B cell (primary cell): ENCODE results near the gene SEC62. TPM values are rescaled to one million over a fixed set of nuclear protein-coding genes. Genes with fewer than 3 reads are reported as not detected.

Experiments
- ATAC-seq: fragments of 200-7000 bp; cut with Tn5 transposase; one replicate; pipeline ENCODE4 v1.10.0; 2021; ENCODE audit warnings: low read depth, mild to moderate bottlenecking, moderate number of reproducible peaks, moderate library complexity
- CTCF ChIA-PET: fragments of 350-600 bp; sonication (Branson Sonifier 250); formaldehyde crosslinking; loops from one replicate; lab custom pipeline; 2021; ENCODE audit warnings: antibody characterized with exemption, inconsistent platforms; lab: Charles Lee
- POLR2A ChIA-PET: fragments of 350-600 bp; sonication (Branson Sonifier 250); formaldehyde crosslinking; loops from one replicate; lab custom pipeline; 2021; ENCODE audit warnings: antibody characterized with exemption; lab: Charles Lee
- DNase-seq: peaks from one replicate; pipeline ENCODE4 v3.0.0; 2013
- H2AFZ ChIP-seq: 2 replicates; pipeline ENCODE4 v1.6.1; 2012; ENCODE audit warnings: mild to moderate bottlenecking, low read depth, low read length; ENCODE audit not compliant: insufficient read depth, poor library complexity, severe bottlenecking
- H3K27ac ChIP-seq, 2 donors: 1 replicate in 1 of 2; 2 replicates in 1 of 2; pipeline ENCODE4 v1.5.1; 2012 to 2013; ENCODE audit warnings: low read length in 2 of 2, mild to moderate bottlenecking in 2 of 2, moderate library complexity in 1 of 2
- H3K27me3 ChIP-seq, 4 experiments: fragments of 200-600 bp in 1 of 4; sonication (generic) in 1 of 4; replicated peaks in 1 of 4; 1 replicate in 2 of 4; 2 replicates in 2 of 4; pipeline versions ENCODE4 v1.6.1 to v1.7.0; 2013 to 2016; ENCODE audit warnings: low read length in 3 of 4, mild to moderate bottlenecking in 2 of 4, mixed read lengths in 1 of 4, moderate library complexity in 1 of 4; ENCODE audit not compliant: insufficient read depth in 4 of 4, control insufficient read depth in 3 of 4; ENCODE audit errors: control extremely low read depth in 1 of 4
- H3K36me3 ChIP-seq, 2 experiments: replicated peaks in 1 of 2; 1 replicate in 1 of 2; 2 replicates in 1 of 2; pipeline versions ENCODE4 v1.6.1 to v1.7.1; 2013; ENCODE audit warnings: low read length in 1 of 2; ENCODE audit not compliant: insufficient read depth in 2 of 2, control insufficient read depth in 1 of 2; ENCODE audit errors: control extremely low read depth in 1 of 2, extremely low read depth in 1 of 2
- H3K4me1 ChIP-seq, 2 donors: fragments of 200-600 bp in 1 of 2; sonication (generic) in 1 of 2; 1 replicate in 1 of 2; 2 replicates in 1 of 2; pipeline versions ENCODE4 v1.5.1 to v1.6.1; 2013 to 2017; ENCODE audit warnings: low read length in 2 of 2; ENCODE audit not compliant: control insufficient read depth in 2 of 2, insufficient read depth in 2 of 2
- H3K4me2 ChIP-seq: replicated peaks from 2 replicates; pipeline ENCODE3; 2012; ENCODE audit warnings: mild to moderate bottlenecking, low read depth, low read length; ENCODE audit not compliant: poor library complexity, severe bottlenecking
- H3K4me3 ChIP-seq, 5 experiments: fragments of 200-600 bp in 1 of 5; sonication (generic) in 1 of 5; 1 replicate in 3 of 5; 2 replicates in 2 of 5; pipeline versions ENCODE4 v1.5.1 to v1.7.0; 2011 to 2016; ENCODE audit warnings: low read length in 4 of 5, mild to moderate bottlenecking in 4 of 5, low read depth in 2 of 5, control low read depth in 1 of 5, moderate library complexity in 1 of 5; ENCODE audit not compliant: insufficient read depth in 1 of 5; ENCODE audit errors: control extremely low read depth in 1 of 5, extremely low read depth in 1 of 5
- H3K79me2 ChIP-seq: fragments of 200-600 bp; sonication (generic); one replicate; pipeline ENCODE4 v1.6.0; 2016; ENCODE audit warnings: low read length; ENCODE audit not compliant: control insufficient read depth, insufficient read depth
- H3K9ac ChIP-seq: fragments of 200-600 bp; sonication (generic); 2 replicates; pipeline ENCODE4 v1.6.1; 2017; ENCODE audit warnings: mild to moderate bottlenecking, low read length, moderate library complexity
- H3K9me3 ChIP-seq, 3 donors: one replicate each; pipeline versions ENCODE4 v1.6.1 to v1.7.1; 2013; ENCODE audit warnings: low read length in 2 of 3; ENCODE audit not compliant: control insufficient read depth in 2 of 3, insufficient read depth in 1 of 3; ENCODE audit errors: control extremely low read depth in 1 of 3
- H4K20me1 ChIP-seq: 2 replicates; pipeline ENCODE4 v1.6.0; 2012; ENCODE audit warnings: mild to moderate bottlenecking, low read length; ENCODE audit not compliant: insufficient read depth, control insufficient read depth, poor library complexity, severe bottlenecking
- H3K27ac Mint-ChIP-seq: one replicate; pipeline ENCODE4 v1.8.0; 2021; ENCODE audit warnings: mixed read lengths
- H3K27me3 Mint-ChIP-seq: one replicate; pipeline ENCODE4 v1.8.0; 2021; ENCODE audit warnings: mixed read lengths
- H3K4me1 Mint-ChIP-seq: one replicate; pipeline ENCODE4 v1.8.0; 2021; ENCODE audit warnings: mixed read lengths
- H3K4me3 Mint-ChIP-seq: one replicate; pipeline ENCODE4 v1.8.0; 2021; ENCODE audit warnings: mixed read lengths
- H3K9me3 Mint-ChIP-seq: one replicate; pipeline ENCODE4 v1.8.0; 2022; ENCODE audit warnings: mixed read lengths; ENCODE audit not compliant: insufficient read depth
- EZH2 ChIP-seq: IDR thresholded peaks from 2 replicates; pipeline ENCODE4 v1.6.1; 2012; ENCODE audit warnings: borderline replicate concordance, low read depth, mild to moderate bottlenecking, moderate library complexity, low read length; ENCODE audit not compliant: insufficient read depth, poor library complexity, severe bottlenecking
- WGBS: methylation state at CpG from one replicate; pipeline ENCODE4 v1.1.5; 2013; ENCODE audit warnings: missing lambda C conversion rate; ENCODE audit not compliant: insufficient coverage; 5-methylcytosine and 5-hydroxymethylcytosine counted together
- intact Hi-C: fragments of 100-400 bp; cut with micrococcal nuclease; formaldehyde crosslinking; loops from one replicate; pipeline ENCODE4 v1.10.0; 2022
- polyA plus RNA-seq: library from polyadenylated mRNA; depleted of rRNA; stranded (reverse); fragments of >200 nt; gene quantifications from 2 replicates; pipeline ENCODE4 v1.2.3, GENCODE V29; 2012
- total RNA-seq, 2 donors: library from RNA; stranded (reverse); fragments of 120-200 nt in 1 of 2; gene quantifications; 1 replicate in 1 of 2; 2 replicates in 1 of 2; pipeline versions ENCODE4 v1.2.3 to v1.2.4, GENCODE V29; 2013 to 2022
- TF ChIP-seq, protein P1 (sequence below): fragments of 200-600 bp; IDR thresholded peaks from one replicate; pipeline ENCODE4 v1.8.0; 2022; ENCODE audit warnings: antibody characterized with exemption, mild to moderate bottlenecking

The SEC62 gene
- total and polyA plus RNA-seq, 2 donors (not counting 1 experiment from before 2014, with no cell fraction given), result 40.3 to 166 TPM

- H3K79me2 ChIP-seq, result peaks cover 99% of the 10 kb centered on the region
- ChIA-PET CTCF (interaction anchor here (0.6 to 8.4 kb wide), 12 partner anchors 14 to 205 kb away, joined by 3 to 181 read pairs (median 5); partner anchors contain the start of gene GPR160), POLR2A (interaction anchor here (3.2 to 5.9 kb wide), 4 partner anchors 14 to 37 kb away, joined by 16 to 95 read pairs (median 21); no protein-coding TSS in a partner anchor)
- DNase-seq (no peak), ATAC-seq (no peak)
- H3K27ac Mint-ChIP-seq, result peak overlapping the region; percentile 79
- intact Hi-C loops, result loop anchor here (5.0 kb wide), 1 partner anchor 89 kb away; no protein-coding TSS in a partner anchor
- peak overlapping the region; percentile 94 for H3K9ac ChIP-seq
- H3K27me3 Mint-ChIP-seq, result no peaks in the 10 kb centered on the region
- H3K9me3 ChIP-seq, result no peaks in the 10 kb centered on the region
- no peaks in the 10 kb centered on the region for H3K27me3 ChIP-seq
- H3K4me3 ChIP-seq, result peak overlapping the region in 4 of 5 experiments; percentile 59 to 88 (median 73)
- peak overlapping the region; percentile 90 for H3K4me3 Mint-ChIP-seq
- H3K9me3 Mint-ChIP-seq, result peaks cover 6% of the 10 kb centered on the region
- peaks cover 2 to 12% of the 10 kb centered on the region in 2 experiments for H3K36me3 ChIP-seq
- H4K20me1 ChIP-seq, result peaks cover 8% of the 10 kb centered on the region
- H3K27ac ChIP-seq, result peak overlapping the region; percentile 98 to 99
- no peak overlapping the region for H2AFZ ChIP-seq
- TF ChIP-seq EZH2, result no peak
- TF ChIP-seq, protein P1, sequence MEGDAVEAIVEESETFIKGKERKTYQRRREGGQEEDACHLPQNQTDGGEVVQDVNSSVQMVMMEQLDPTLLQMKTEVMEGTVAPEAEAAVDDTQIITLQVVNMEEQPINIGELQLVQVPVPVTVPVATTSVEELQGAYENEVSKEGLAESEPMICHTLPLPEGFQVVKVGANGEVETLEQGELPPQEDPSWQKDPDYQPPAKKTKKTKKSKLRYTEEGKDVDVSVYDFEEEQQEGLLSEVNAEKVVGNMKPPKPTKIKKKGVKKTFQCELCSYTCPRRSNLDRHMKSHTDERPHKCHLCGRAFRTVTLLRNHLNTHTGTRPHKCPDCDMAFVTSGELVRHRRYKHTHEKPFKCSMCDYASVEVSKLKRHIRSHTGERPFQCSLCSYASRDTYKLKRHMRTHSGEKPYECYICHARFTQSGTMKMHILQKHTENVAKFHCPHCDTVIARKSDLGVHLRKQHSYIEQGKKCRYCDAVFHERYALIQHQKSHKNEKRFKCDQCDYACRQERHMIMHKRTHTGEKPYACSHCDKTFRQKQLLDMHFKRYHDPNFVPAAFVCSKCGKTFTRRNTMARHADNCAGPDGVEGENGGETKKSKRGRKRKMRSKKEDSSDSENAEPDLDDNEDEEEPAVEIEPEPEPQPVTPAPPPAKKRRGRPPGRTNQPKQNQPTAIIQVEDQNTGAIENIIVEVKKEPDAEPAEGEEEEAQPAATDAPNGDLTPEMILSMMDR, result no peak
- no CpG with 5 or more reads among the region's 2 CpGs for WGBS
- peaks cover 35 to 77% of the 10 kb centered on the region in 2 donors for H3K4me1 ChIP-seq
- peak overlapping the region; percentile 79 for H3K4me2 ChIP-seq
- H3K4me1 Mint-ChIP-seq, result peaks cover 76% of the 10 kb centered on the region
Measured at GRCh38 chr3:169968224-169968885, 1.7 kb downstream of the SEC62 start.
